Measurements from ENCODE around the gene MYO1G.

The MYO1G gene

DNA sequence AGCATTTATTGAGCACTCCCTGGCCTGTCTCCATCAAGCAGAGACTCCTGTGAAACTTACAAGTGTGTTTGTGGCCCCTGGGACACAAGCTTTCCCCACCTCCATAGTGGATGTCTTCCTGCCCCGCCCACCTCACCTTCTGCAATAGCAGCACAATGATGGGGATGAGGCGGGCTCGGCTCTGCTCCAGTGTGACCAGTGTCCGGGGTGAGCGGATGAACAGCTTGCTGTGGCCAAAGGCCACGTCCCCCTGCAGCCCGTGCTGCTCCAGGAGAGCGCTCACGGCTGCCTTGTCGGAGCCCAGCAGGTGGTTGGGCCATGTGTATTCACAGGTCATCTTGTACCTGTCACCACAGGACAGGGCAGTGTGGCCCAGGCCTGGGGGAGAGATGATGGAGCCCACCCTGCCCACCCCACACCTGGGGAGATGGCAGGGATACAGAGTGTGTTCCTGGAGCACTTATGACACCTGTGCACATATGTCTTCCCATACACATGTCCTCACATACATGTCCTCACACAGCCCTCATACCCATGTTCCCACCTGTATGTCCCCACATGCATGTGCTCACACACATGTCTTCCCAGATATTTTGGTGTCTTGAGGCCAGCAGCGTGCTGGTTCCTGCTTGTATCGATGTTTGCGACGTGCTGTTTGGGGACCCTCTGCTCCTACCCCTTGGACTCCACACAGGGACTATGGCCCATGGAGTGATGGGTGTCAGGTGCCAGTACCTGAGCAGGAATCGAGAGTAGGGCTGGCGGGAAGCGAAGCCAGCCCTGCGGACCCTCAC is 12.7 kb downstream of the MYO1G start:
- no peak for DNase-seq

- DNase-seq, result no peak
Observed at GRCh38 chr7:44965441-44965903, 13.3 kb downstream of the MYO1G start.

GRCh38 chr7:44964831-44965440 is 13.9 kb downstream of the MYO1G start:
- DNase-seq, result no peak

DNA sequence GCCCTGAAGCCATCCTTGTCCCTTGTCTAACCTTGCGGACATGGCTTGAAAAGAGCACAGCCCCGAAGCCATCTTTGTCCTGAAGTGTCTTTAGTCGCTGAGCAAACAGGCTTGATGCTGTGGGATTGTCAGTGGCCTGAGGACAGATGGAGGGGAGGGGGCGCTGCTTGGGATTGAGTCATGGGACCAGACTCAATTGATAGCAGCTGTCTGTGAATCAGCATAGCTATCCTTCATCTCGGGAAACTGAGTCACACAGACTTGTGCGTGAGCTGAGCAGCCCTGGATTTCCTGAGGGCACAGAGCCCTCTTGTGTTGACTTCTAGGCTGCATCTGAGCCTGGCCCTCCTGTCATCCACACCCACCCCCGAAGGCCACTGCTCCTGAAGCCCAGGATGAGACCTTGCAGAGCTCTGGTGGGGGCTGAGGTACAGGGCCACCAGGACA is 14.4 kb downstream of the MYO1G start:
- DNase-seq, result no peak

GRCh38 chr7:44963364-44964290 is 15.2 kb downstream of the MYO1G start:
- DNase-seq, result no peak

DNA sequence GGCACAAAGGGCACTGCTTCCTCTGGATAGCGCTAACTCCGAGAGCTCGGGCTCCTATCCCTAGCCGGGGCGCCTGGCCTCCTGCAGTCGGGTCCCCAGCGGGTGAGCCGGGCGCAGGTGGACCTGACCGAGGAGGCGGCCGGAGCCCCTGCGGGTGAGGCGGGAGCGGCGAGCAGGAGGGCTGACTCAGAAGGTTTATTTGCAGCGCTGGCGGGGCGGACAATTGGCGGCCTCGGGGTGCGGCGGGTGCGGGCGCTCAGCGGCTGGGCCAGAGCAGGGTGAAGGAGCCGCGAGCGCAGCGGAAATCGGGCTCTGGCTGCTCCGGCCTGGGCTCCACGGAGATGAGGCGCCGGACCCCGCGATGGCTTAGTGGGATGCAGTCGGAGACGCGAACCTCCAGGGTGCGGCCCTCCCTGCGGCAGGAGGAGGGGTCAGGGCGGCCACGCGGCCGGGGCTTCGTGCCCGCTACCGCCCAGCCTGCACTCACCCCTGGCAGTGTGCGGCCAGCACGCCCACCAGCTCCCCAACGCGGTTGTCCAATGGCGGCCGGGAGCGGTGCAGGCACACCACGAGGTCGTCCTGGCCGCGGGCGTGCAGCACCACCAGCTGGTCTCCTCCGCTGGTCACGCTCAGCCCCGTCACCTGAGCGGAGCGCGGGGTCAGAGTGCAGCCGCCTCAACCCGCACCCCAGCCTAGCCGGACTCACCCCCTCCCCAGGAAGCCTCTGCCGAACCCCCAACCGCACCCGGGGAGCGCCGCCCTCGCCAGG is 16.1 kb downstream of the MYO1G start:
- DNase-seq, result peak; percentile 26

GRCh38 chr7:44961844-44962482 is 16.9 kb downstream of the MYO1G start:
- no peak for DNase-seq

DNA sequence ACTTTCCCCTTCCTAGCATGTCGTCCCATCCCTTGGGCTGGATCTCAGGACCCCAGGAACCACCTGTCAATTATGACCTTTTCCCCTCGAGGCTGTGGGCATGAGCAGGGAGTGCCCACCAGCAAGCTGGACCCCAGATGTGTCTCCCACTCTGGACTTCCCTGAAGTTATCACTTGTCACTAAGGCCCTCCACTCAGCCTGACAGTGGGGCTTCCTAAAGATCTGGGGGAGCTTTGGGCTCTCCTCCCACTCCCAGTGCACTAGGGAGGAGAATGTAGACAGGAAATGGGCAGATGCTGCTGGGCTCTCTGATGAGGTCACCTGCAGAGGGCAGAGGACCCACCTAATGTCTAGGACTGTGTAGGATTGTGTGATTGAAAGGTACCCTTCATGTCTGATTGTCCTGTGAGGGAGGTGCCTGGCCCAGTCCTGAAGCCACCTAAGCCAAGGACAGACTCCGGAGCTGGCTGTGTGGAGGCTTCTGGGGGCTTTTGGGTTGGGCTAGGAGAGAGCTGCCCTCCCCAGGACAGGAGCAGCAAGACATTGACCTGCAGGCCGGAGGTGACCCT is 18.7 kb downstream of the MYO1G start:
- no peak for DNase-seq

DNA sequence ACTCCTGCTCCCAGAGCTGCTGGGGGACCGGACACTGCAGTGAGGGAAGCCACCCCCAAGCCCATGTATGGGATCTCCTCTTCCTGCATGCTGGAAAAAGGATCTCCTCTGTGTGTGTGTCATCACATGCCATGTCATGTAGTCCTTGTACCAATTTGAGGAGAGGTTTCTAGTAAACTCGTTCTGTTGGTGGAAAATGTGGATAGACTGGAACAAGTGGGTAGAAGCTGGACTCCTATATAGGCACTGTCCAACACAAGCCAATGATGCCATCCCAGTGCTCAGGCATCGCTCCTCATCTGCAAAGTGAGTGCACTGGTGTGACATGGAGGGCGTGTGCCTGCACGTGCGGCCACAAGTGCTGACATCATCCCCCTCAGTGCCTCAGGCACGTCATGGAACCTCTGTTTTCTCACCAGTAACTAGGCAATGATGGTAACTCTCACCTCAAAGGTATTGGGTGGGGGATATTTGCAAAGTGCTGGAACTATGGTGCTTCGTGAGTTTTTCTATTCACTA is 19.3 kb downstream of the MYO1G start:
- DNase-seq, result no peak

- DNase-seq, result no peak
Observed at GRCh38 chr7:44958645-44959344, 20.0 kb downstream of the MYO1G start.

- no peak for DNase-seq
Observed at GRCh38 chr7:44956157-44956766, 22.6 kb downstream of the MYO1G start.

DNA sequence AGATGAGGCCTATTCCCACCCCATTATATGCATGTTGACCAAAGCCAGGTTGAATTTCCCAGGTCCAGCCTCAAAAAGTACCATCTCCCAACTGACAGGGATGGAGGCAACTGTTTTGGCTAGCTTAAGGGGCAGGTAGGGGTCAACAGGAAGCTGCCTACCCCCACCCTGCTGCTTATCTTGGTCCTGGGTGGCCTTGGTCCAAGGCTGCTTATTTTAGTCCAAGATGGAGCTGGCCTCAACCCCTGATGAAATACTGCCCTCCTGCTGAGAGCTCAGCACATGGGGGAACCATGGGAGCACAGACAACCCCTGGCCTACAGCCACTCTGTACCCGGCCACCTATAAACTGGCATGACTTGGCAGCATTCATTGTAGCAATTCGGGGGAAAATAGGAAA is 23.1 kb downstream of the MYO1G start:
- no peak for DNase-seq

DNA sequence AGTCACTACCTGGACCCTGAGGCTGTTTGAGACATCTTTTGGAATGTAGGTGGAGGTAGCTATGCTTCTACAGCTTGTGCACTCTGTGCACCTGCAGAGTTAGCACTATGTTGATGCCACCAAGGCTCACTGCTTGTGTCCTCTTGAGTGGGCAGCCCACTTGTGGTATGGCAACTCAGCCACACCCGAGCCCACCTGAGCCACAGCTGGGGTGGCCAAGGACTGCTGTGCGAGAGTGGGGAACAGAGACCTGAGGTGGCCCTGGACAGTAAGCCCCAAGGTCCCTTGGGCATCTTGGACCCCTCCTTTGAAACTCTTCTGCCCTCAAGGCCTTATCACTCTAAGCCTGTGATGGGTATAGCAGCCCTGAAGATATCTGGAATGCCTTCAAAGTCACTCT is 25.7 kb downstream of the MYO1G start:
- DNase-seq, result no peak

GRCh38 chr7:44949303-44949702 is 29.5 kb downstream of the MYO1G start:
- DNase-seq, result no peak

GRCh38 chr7:44945479-44945878 is 33.3 kb downstream of the MYO1G start:
- no peak for DNase-seq

DNA sequence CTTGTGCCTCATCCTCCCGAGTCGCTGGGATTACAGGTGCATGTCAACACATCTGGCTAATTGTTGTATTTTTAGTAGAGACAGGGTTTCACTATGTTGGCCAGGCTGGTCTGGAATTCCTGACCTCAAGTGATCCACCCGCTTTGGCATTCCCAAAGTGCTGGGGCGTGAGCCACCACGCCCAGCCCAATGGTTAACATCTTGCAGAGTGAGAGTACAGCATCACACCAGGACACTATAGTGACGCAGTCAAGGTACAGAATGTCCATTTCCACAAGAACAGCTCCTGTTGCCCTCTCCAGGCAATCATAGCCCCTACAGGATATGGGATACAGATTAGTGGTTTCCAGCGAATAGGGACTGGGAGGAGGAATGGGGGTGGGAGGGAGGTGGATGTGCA is 34.0 kb downstream of the MYO1G start:
- no peak for DNase-seq

DNA sequence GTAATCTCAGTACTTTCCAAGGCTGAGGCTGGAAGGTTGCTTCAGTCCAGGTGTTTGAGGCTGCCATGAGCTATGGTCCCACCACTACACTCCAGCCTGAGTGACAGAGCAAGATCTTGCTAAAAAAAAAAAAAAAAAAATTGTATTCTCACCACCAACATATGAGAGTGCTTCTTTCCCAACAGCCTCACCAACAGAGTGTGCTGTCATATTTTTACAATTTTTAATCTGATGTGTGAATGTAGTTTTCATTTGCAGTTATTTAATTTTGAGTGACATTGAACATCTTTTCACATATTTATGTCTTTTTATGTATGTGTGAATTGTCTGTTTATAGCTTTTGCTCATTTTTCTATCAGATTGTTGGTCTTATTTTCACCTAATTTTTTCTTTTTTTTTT is 35.2 kb downstream of the MYO1G start:
- DNase-seq, result no peak

DNA sequence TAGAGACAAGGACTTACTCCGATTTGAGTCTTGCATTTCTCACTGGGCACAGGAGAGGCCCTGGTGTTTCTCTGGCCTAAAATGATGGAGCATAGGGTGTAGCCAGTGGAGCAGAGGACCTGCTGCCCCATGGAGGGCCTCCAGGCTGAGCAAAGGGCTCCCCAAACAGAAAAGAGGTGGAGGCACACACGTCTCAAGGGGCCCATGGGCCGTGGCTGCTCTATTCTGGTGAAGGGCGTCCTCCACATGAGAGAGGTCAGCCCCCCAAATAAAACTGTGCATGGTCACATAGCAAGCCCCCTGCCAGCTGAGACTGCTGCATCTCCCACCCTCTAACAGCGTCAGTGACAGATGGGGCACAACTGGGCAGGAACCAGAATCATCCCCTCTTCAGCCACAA is 41.4 kb downstream of the MYO1G start:
- no peak for DNase-seq

DNA sequence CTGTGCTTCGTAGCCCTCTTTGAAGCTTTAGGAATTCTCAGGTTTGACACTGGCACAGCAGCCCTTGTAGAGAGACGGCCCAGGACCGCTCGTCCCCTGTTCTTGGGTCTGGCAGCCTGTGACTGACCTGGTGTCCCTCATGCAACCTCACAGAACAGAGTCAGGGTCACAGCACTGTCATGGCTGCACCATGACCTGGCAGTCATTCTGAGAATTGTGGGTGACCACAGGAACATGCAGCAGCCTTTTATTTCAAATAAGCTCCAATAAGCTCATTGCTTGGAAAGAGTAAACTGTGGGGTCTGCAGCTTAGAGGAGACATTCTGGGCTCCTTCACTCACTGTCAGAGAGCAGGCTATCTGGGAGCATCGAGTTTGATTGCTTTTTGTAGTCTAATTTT is 42.5 kb downstream of the MYO1G start:
- no peak for DNase-seq

DNA sequence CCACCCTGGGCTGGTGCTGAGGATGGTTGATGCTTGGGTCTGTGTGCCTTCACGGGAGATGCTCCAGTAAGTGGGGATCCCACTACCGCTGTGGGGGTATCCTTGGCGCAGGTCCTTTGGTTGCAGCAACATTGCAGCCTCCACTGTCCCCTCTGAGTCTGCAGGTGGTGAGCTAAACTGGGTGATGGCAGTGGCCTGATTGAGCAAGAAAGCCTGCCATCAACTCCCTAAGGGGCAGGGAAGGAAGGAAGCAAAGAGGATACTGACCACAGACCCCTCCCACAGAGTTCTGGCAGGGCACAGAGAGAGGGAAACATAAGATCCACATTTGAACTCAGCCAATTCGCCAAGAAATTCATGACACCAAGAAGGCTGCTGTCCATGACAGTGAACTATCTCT is 43.2 kb downstream of the MYO1G start:
- DNase-seq, result no peak
